HEK293 (cell line): ENCODE results near the gene AK9.

Experiments
- ATF2 ChIP-seq: fragments of 450-650 bp; formaldehyde crosslinking; IDR thresholded peaks from 2 replicates; pipeline ENCODE4 v1.5.1; 2016; ENCODE audit warnings: missing biosample characterization, missing genetic modification characterization, low read depth
- BCL11A ChIP-seq: fragments of 450-650 bp; formaldehyde crosslinking; IDR thresholded peaks from 2 replicates; pipeline ENCODE4 v1.5.1; 2016; ENCODE audit warnings: low read depth, missing biosample characterization, missing genetic modification characterization
- CTCF ChIP-seq: fragments of 450-650 bp; formaldehyde crosslinking; IDR thresholded peaks from 2 replicates; pipeline ENCODE4 v1.5.1; 2016; ENCODE audit warnings: missing biosample characterization, missing genetic modification characterization
- PATZ1 ChIP-seq: fragments of 450-650 bp; formaldehyde crosslinking; IDR thresholded peaks from 2 replicates; pipeline ENCODE4 v1.5.1; 2016; ENCODE audit warnings: missing biosample characterization, missing genetic modification characterization
- PRDM2 ChIP-seq: fragments of 450-650 bp; formaldehyde crosslinking; IDR thresholded peaks from 2 replicates; pipeline ENCODE4 v1.5.1; 2016; ENCODE audit warnings: missing biosample characterization, missing genetic modification characterization, borderline replicate concordance
- SP7 ChIP-seq: fragments of 450-650 bp; formaldehyde crosslinking; IDR thresholded peaks from 2 replicates; pipeline ENCODE4 v1.5.1; 2016; ENCODE audit warnings: missing biosample characterization, missing genetic modification characterization
- ZBTB21 ChIP-seq: fragments of 450-650 bp; formaldehyde crosslinking; IDR thresholded peaks from 2 replicates; pipeline ENCODE4 v1.5.1; 2017; ENCODE audit warnings: missing biosample characterization, missing genetic modification characterization
- ZBTB44 ChIP-seq: fragments of 450-650 bp; IDR thresholded peaks from 2 replicates; pipeline ENCODE4 v1.5.1; 2018; ENCODE audit warnings: missing biosample characterization, mild to moderate bottlenecking, missing genetic modification characterization
- ZFP41 ChIP-seq: fragments of 450-650 bp; formaldehyde crosslinking; IDR thresholded peaks from 2 replicates; pipeline ENCODE4 v1.5.1; 2016; ENCODE audit warnings: missing biosample characterization, missing genetic modification characterization, borderline replicate concordance
- ZNF148 ChIP-seq: fragments of 450-650 bp; formaldehyde crosslinking; IDR thresholded peaks from 2 replicates; pipeline ENCODE4 v1.5.0; 2017; ENCODE audit warnings: missing biosample characterization, missing genetic modification characterization, borderline replicate concordance
- ZNF580 ChIP-seq: fragments of 450-650 bp; formaldehyde crosslinking; IDR thresholded peaks from 2 replicates; pipeline ENCODE4 v1.5.1; 2016; ENCODE audit warnings: missing biosample characterization, missing genetic modification characterization
- ZNF768 ChIP-seq: fragments of 450-650 bp; formaldehyde crosslinking; IDR thresholded peaks from 2 replicates; pipeline ENCODE4 v1.5.1; 2018; ENCODE audit warnings: missing biosample characterization, mild to moderate bottlenecking, missing genetic modification characterization

- TF ChIP-seq CTCF (tag by site-specific recombination) (no peak), ZNF580 (no peak), PATZ1 (no peak), ZBTB21 (tag by site-specific recombination) (no peak), ZFP41 (tag by site-specific recombination) (no peak), BCL11A (tag by site-specific recombination) (no peak), ZBTB44 (tag by site-specific recombination) (no peak), PRDM2 (no peak), ATF2 (no peak), ZNF148 (tag by site-specific recombination) (no peak), SP7 (tag by site-specific recombination) (no peak), ZNF768 (tag by site-specific recombination) (no peak)
These were observed 28.0 kb upstream of the AK9 start for GRCh38 chr6:109718991-109719390.
